Uterus (tissue), 2 donors: ENCODE measurements around the gene EDN2.

Source experiments
- CTCF ChIP-seq, 4 experiments: fragments of 200-600 bp in 2 of 4; fragments of 450-650 bp in 2 of 4; sonication (generic) in 2 of 4; IDR thresholded peaks; one replicate each; pipeline ENCODE4 v1.5.1; 2016 to 2019; ENCODE audit warnings: antibody characterized with exemption in 4 of 4, mild to moderate bottlenecking in 2 of 4, moderate library complexity in 1 of 4
- POLR2A ChIP-seq, 2 donors: fragments of 450-650 bp; IDR thresholded peaks; one replicate each; pipeline ENCODE4 v1.6.1; 2016; ENCODE audit warnings: antibody characterized with exemption in 2 of 2, mild to moderate bottlenecking in 1 of 2, moderate library complexity in 1 of 2

GRCh38 chr1:41483960-41484401 is 502 bp downstream of the EDN2 start:
- TF ChIP-seq CTCF (IDR thresholded peaks at IDR 0.05), result no peak
- TF ChIP-seq POLR2A (IDR thresholded peaks at IDR 0.05), result no peak
